Natural killer cell (primary cell): ENCODE measurements around the gene PRR5. TPM values are rescaled to one million over a fixed set of nuclear protein-coding genes. Genes with fewer than 3 reads are reported as not detected.
A peak's percentile ranks its signal among the peaks of the same experiment; 100 is the strongest.

ENCODE experiments used
- ATAC-seq, 3 donors: fragments of 150-1000 bp in 2 of 3; fragments of 200-7000 bp in 1 of 3; cut with Tn5 transposase; 1 replicate in 1 of 3; 2 replicates in 2 of 3; pipeline ENCODE4 v1.10.0; 2021; ENCODE audit warnings: mild to moderate bottlenecking in 2 of 3, moderate library complexity in 2 of 3
- DNase-seq, 2 donors: peaks; one replicate each; pipeline versions ENCODE4 v3.0.0 to v3.0.0-alpha.2; 2013 to 2021; ENCODE audit warnings: mixed read lengths in 1 of 2
- H3K27ac ChIP-seq: one replicate; pipeline ENCODE4 v1.5.1; 2013; ENCODE audit warnings: mild to moderate bottlenecking, low read length
- H3K27me3 ChIP-seq: one replicate; pipeline ENCODE4 v1.6.1; 2013; ENCODE audit warnings: low read length; ENCODE audit not compliant: control insufficient read depth, insufficient read depth
- H3K36me3 ChIP-seq: one replicate; pipeline ENCODE4 v1.6.1; 2013; ENCODE audit warnings: low read length; ENCODE audit not compliant: control insufficient read depth, insufficient read depth
- H3K4me1 ChIP-seq: one replicate; pipeline ENCODE4 v1.6.1; 2013; ENCODE audit warnings: low read length; ENCODE audit not compliant: control insufficient read depth, insufficient read depth
- H3K4me3 ChIP-seq: one replicate; pipeline ENCODE4 v1.5.1; 2013; ENCODE audit warnings: low read length
- H3K9me3 ChIP-seq: one replicate; pipeline ENCODE4 v1.6.1; 2013; ENCODE audit warnings: low read length; ENCODE audit not compliant: control insufficient read depth, insufficient read depth
- H3K27ac Mint-ChIP-seq, 2 donors: one replicate each; pipeline ENCODE4 v1.8.0; 2022; ENCODE audit warnings: mild to moderate bottlenecking in 2 of 2, mixed read lengths in 2 of 2, moderate library complexity in 1 of 2
- H3K27me3 Mint-ChIP-seq, 2 donors: one replicate each; pipeline ENCODE4 v1.8.0; 2022; ENCODE audit warnings: low read depth in 2 of 2, mixed read lengths in 2 of 2
- H3K36me3 Mint-ChIP-seq: one replicate; pipeline ENCODE4 v1.8.0; 2022; ENCODE audit warnings: mixed read lengths
- H3K4me1 Mint-ChIP-seq, 2 donors: one replicate each; pipeline ENCODE4 v1.8.0; 2022; ENCODE audit warnings: mixed read lengths in 2 of 2
- H3K4me3 Mint-ChIP-seq: one replicate; pipeline ENCODE4 v1.8.0; 2022; ENCODE audit warnings: mild to moderate bottlenecking, moderate library complexity, mixed read lengths
- H3K9me3 Mint-ChIP-seq, 2 donors: one replicate each; pipeline ENCODE4 v1.8.0; 2022; ENCODE audit warnings: mixed read lengths in 2 of 2
- WGBS: methylation state at CpG from one replicate; pipeline ENCODE4 v1.1.7; 2013; ENCODE audit warnings: missing lambda C conversion rate; ENCODE audit not compliant: insufficient coverage; 5-methylcytosine and 5-hydroxymethylcytosine counted together
- intact Hi-C: fragments of 100-400 bp; cut with micrococcal nuclease; formaldehyde crosslinking; loops from one replicate; pipeline ENCODE4 v1.14.2; 2022
- total RNA-seq, 4 donors: library from RNA; stranded (reverse); fragments of 120-200 nt in 1 of 4; gene quantifications; one replicate each; pipeline versions ENCODE4 v1.2.3 to v1.2.4, GENCODE V29; 2013 to 2022
- TF ChIP-seq, protein P1 (sequence below): fragments of 200-600 bp; IDR thresholded peaks from one replicate; pipeline ENCODE4 v1.8.0; 2022; ENCODE audit warnings: antibody characterized with exemption

Gene PRR5
- total RNA-seq, 3 donors from 2014 or later (not counting 1 experiment from before 2014, with no cell fraction given), result 92.6 to 133 (median 93.4) TPM

- Histone ChIP-seq H3K9me3 (no peaks in the 10 kb centered on the region), H3K27ac (no peak overlapping the region), H3K4me3 (no peak overlapping the region), H3K36me3 (peaks cover 66% of the 10 kb centered on the region), H3K27me3 (no peaks in the 10 kb centered on the region), H3K4me1 (peaks cover 30% of the 10 kb centered on the region)
- H3K27me3 Mint-ChIP-seq, result no peaks in the 10 kb centered on the region
- no peaks in the 10 kb centered on the region for H3K9me3 Mint-ChIP-seq
- intact Hi-C loops, result no loop called here
- 85% methylated on average over 13 of the region's 13 CpGs for WGBS
- H3K4me1 Mint-ChIP-seq, result peaks cover 13 to 19% of the 10 kb centered on the region in 2 donors
- ATAC-seq, result no peak
- H3K36me3 Mint-ChIP-seq, result no peaks in the 10 kb centered on the region
- no peak overlapping the region for H3K27ac Mint-ChIP-seq
- peak overlapping the region; percentile 53 for H3K4me3 Mint-ChIP-seq
- DNase-seq, result no peak
- TF ChIP-seq, protein P1, sequence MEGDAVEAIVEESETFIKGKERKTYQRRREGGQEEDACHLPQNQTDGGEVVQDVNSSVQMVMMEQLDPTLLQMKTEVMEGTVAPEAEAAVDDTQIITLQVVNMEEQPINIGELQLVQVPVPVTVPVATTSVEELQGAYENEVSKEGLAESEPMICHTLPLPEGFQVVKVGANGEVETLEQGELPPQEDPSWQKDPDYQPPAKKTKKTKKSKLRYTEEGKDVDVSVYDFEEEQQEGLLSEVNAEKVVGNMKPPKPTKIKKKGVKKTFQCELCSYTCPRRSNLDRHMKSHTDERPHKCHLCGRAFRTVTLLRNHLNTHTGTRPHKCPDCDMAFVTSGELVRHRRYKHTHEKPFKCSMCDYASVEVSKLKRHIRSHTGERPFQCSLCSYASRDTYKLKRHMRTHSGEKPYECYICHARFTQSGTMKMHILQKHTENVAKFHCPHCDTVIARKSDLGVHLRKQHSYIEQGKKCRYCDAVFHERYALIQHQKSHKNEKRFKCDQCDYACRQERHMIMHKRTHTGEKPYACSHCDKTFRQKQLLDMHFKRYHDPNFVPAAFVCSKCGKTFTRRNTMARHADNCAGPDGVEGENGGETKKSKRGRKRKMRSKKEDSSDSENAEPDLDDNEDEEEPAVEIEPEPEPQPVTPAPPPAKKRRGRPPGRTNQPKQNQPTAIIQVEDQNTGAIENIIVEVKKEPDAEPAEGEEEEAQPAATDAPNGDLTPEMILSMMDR, result no peak
These were observed 25.7 kb downstream of the PRR5 start for GRCh38 chr22:44727709-44728108.

DNA sequence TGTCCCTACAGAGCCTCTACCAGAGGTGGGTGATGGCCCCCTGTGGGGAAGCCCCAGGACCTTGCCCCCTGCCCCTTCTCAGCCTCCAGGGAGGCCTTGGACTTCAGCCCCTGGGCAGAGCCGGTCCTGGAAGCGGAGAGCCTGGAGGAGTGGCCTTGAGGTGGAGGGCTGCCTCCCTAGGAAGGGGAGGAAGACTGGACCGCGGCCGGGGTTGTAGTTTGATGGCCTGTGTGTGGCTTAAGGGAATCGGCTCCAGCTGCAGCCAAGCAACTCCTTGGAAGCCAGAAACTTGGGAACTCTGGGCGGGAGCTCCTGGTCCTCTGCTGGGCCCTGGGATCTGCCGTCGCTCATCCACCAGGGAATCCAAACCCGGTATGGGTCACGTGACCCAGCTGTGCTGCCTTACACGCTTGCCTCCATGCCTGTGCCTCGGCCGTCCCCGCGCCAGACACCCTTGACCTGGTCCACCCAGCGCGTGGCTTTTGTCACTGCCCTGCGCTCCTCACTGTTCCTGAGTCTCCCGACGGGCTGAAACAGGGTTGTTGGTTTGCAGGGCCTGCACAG, 26.8 kb downstream of the PRR5 start:
- intact Hi-C loops, result no loop called here
- Histone ChIP-seq H3K27me3 (no peaks in the 10 kb centered on the region), H3K4me1 (peaks cover 30% of the 10 kb centered on the region), H3K27ac (no peak overlapping the region), H3K9me3 (no peaks in the 10 kb centered on the region), H3K4me3 (no peak overlapping the region), H3K36me3 (peaks cover 65% of the 10 kb centered on the region)
- Mint-ChIP-seq H3K4me1 (peaks cover 13 to 19% of the 10 kb centered on the region in 2 donors), H3K27ac (peak overlapping the region; percentile 24 to 48), H3K27me3 (no peaks in the 10 kb centered on the region), H3K36me3 (no peaks in the 10 kb centered on the region), H3K4me3 (peak overlapping the region; percentile 28), H3K9me3 (no peaks in the 10 kb centered on the region)
- TF ChIP-seq, protein P1, result no peak
- 84% methylated on average over 21 of the region's 21 CpGs for WGBS
- ATAC-seq, result no peak
- DNase-seq, result no peak

DNA sequence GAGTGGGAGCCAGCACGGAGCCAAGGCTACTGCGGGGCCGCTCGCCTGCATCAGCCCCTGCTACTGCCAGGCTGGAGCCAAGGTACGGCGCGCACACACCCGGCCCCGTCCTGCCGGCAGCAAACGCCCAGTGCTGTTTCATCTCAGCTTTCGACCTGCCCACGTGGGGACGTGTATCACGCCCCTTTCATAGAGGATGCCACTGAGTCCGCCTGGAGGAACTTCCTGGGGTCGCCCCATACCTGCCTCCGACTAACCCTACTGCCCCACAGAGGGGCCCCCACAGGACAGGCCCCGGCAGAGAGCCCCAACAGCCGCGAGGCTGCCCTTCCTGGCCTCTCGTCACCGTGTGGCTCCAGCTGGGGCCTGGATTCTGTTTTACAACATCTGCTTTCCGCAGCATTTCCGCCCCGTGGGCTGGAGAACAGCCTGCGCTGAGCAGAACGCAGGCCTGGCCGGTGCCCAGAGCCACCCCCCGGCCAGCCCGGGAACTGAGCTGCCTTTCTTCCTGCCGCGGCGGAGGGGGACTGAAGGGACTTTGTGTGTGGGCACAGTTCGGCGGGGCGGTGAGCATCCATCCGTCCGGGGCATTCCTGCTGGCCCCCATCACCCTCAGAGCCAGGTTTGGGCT, 27.5 kb downstream of the PRR5 start:
- Histone ChIP-seq H3K36me3 (peaks cover 64% of the 10 kb centered on the region), H3K4me3 (no peak overlapping the region), H3K27ac (no peak overlapping the region), H3K4me1 (peaks cover 30% of the 10 kb centered on the region), H3K9me3 (no peaks in the 10 kb centered on the region), H3K27me3 (no peaks in the 10 kb centered on the region)
- intact Hi-C loops, result no loop called here
- Mint-ChIP-seq H3K4me1 (peaks cover 13 to 19% of the 10 kb centered on the region in 2 donors), H3K27ac (peak overlapping the region; percentile 24 to 48), H3K4me3 (peak overlapping the region; percentile 35), H3K9me3 (no peaks in the 10 kb centered on the region), H3K27me3 (no peaks in the 10 kb centered on the region), H3K36me3 (no peaks in the 10 kb centered on the region)
- 50% methylated on average over 39 of the region's 39 CpGs for WGBS
- TF ChIP-seq, protein P1, result no peak
- DNase-seq, result peak in 1 of 2 donors; percentile 38
- peak; percentile 62 to 83 (median 82) for ATAC-seq
